AG08395 (cell line): ENCODE results near the gene MEIS2.
"Not testable (repeated sequence)": the region's sequence is repeated elsewhere in the genome, so short reads cannot be mapped to it uniquely, and the experiment has no call there.

Source experiments
- DNase-seq: peaks from one replicate; pipeline ENCODE4 v3.0.0; 2012; ENCODE audit warnings: mixed read lengths, low spot score

The MEIS2 gene

GRCh38 chr15:37008205-37008604, 92.1 kb downstream of the MEIS2 start:
- DNase-seq, result no peak

DNA sequence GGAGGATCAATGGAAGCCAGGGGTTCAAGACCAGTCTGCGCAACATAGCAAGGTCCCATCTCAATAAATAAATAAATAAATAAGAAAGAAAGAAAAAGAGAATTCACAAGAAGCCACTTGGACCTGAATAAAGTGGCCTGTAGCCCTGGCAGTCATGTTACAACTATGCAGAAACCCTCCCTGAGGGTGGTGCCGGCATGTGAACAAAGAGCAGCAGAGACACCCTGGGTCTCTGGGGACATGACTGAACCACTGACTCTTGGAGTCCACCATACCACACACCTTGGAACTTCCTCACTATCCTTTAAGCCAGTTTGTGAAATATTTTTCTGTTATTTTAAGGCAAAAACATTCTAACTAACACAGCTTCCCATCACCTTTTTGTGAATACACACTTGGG, 93.0 kb downstream of the MEIS2 start:
- DNase-seq, result peak; percentile 38

- no peak for DNase-seq
Measured at GRCh38 chr15:37004981-37005735, 95.2 kb downstream of the MEIS2 start.

- DNase-seq, result no peak
Measured at GRCh38 chr15:37004373-37004869, 95.9 kb downstream of the MEIS2 start.

GRCh38 chr15:37002041-37002672, 98.2 kb downstream of the MEIS2 start:
- no peak for DNase-seq

DNA sequence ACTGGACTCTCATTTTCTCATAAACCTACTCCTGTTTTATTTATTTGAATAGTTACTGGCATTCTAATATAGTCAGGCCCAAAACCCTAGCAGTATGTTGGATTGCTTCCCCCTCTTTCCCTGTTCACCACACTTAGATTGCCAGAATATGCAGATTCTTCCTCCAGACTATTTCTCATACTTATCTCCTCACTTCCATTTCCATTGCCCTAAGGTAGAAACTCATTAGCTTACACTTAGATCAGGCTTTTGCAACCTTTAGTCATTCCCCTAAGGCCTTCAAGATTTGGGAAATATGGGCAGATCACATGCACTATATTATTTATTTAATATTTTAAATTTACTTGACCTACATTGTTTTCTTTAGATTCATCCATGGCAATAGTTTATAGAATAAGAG, 98.9 kb downstream of the MEIS2 start:
- no peak for DNase-seq

- no peak for DNase-seq
Measured at GRCh38 chr15:36999778-37000177, 100.6 kb downstream of the MEIS2 start.

- no peak for DNase-seq
Measured at GRCh38 chr15:36996538-36997181, 103.7 kb downstream of the MEIS2 start.

- DNase-seq, result no peak
Measured at GRCh38 chr15:36996121-36996520, 104.2 kb downstream of the MEIS2 start.

- DNase-seq, result no peak
Measured at GRCh38 chr15:36994790-36995189, 105.6 kb downstream of the MEIS2 start.

GRCh38 chr15:36992454-36992853, 107.9 kb downstream of the MEIS2 start:
- no peak for DNase-seq

DNA sequence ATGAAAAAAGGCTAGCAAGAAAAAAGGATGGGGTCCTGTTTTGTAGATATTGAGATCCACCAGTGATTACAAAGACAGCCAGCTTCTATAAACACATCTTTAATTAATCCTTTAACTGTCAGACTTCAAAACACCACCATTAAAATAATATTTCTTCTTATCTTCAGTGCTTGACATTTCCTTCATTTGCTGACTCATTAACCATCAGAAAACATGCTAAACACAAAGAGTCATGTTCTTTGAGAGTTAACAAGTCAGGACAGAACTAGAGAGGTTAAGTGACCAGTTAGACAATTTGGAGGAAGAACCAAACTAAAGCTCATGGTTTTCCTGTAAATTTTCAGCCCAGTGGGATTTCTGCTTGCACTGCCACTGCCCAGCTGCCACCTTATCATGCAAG, 111.4 kb downstream of the MEIS2 start:
- no peak for DNase-seq

GRCh38 chr15:36982430-36982829, 117.9 kb downstream of the MEIS2 start:
- DNase-seq, result no peak

DNA sequence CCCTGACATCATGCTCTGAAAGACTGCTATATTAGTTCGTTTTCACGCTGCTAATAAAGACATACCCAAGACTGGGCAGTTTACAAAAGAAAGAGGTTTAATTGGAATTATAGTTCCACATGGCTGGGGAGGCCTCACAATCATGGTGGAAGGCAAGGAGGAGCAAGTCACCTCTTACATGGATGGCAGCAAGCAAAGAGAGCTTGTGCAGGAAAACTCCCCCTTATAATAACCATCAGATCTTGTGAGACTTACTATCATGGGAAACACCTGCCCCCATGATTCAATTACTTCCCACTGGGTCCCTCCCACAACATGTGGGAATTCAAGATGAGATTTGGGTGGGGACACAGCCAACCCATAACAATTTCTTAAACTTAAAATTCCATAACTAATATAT, 120.1 kb downstream of the MEIS2 start:
- DNase-seq, result not testable (repeated sequence)

- no peak for DNase-seq
Measured at GRCh38 chr15:36978625-36979024, 121.7 kb downstream of the MEIS2 start.

- DNase-seq, result no peak
Measured at GRCh38 chr15:36978126-36978525, 122.2 kb downstream of the MEIS2 start.

GRCh38 chr15:36977659-36978058, 122.7 kb downstream of the MEIS2 start:
- no peak for DNase-seq

DNA sequence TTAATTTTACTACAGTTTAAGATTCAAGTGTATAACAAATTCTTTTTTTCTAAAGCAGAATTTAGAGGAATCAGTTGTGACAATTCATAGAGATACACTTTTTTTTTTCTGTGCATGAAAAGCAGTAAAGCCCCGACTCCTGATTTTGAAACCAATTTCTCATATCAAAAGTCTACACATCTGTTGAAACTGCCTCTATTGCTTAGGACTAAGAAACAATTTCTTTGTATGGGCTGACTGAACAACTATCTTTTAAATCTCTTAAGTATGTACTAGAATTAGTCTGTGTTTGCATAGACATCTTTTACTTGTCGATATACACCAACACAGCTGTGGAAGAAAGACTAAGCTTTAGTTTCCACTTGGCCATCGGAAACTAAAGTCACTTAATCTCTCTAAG, 127.6 kb downstream of the MEIS2 start:
- no peak for DNase-seq

DNA sequence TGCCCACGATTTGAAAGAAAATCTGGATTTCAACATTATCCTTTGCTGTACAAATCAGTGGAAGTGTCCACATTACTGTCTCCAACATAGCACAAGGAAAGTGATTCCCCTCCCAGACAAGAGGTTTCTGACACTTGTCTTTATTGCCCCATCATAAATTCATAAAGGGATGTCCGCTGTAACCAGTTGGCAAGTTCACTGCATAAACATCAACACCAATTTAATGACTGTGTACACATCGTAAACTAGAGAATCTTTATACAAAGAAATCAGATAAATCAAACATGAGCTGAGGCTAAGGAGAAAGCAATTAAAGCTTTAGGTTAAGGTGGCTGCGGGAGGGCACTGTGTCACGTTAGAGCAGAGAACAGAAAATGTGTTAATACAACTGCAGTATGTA, 129.8 kb downstream of the MEIS2 start:
- no peak for DNase-seq

GRCh38 chr15:36967929-36968328, 132.4 kb downstream of the MEIS2 start:
- no peak for DNase-seq

DNA sequence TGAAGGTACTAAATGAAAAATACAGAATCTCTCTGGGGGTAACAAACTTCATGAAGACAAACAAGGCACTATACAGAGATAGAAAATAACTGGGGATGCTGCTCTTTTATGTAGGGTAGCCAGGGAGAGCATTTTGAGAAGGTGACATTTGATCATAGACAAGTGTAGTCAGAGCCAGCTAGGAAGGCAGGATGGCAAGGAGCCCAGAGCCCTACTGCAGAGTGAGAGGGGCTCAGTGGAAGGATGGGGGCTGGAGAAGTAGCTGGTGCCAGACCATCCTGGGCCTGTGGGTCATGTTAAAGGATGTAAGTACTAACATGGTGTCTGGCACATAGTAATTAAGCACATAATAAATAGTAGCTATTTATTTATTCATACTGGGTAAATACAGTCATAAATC, 133.6 kb downstream of the MEIS2 start:
- no peak for DNase-seq

- no peak for DNase-seq
Measured at GRCh38 chr15:36965570-36966342, 134.6 kb downstream of the MEIS2 start.
